DOHH2 (cell line): ENCODE results near the gene ACAD11.
"Not testable (repeated sequence)": the region's sequence is repeated elsewhere in the genome, so short reads cannot be mapped to it uniquely, and the experiment has no call there.

Experiments
- H3F3A ChIP-seq: fragments of 200-600 bp; sonication (generic), shearing (Covaris generic); 2 replicates; pipeline ENCODE4 v1.6.0; 2016; ENCODE audit warnings: antibody characterized with exemption, mild to moderate bottlenecking; ENCODE audit not compliant: control insufficient read depth, insufficient read depth
- H3K27ac ChIP-seq: fragments of 200-600 bp; sonication (generic); 2 replicates; pipeline ENCODE4 v1.5.1; 2014; ENCODE audit warnings: low read depth, mild to moderate bottlenecking, low read length, moderate library complexity
- H3K27me3 ChIP-seq: fragments of 200-600 bp; sonication (generic); 2 replicates; pipeline ENCODE4 v1.6.1; 2014; ENCODE audit warnings: mild to moderate bottlenecking, low read length, mixed read lengths; ENCODE audit not compliant: control insufficient read depth
- H3K36me3 ChIP-seq: fragments of 200-600 bp; sonication (generic); 2 replicates; pipeline ENCODE4 v1.6.1; 2014; ENCODE audit warnings: mild to moderate bottlenecking, low read length, moderate library complexity, mixed read lengths; ENCODE audit not compliant: control insufficient read depth
- H3K4me1 ChIP-seq: fragments of 200-600 bp; sonication (generic); 2 replicates; pipeline ENCODE4 v1.6.1; 2014; ENCODE audit warnings: mild to moderate bottlenecking, low read length, mixed read lengths; ENCODE audit not compliant: control insufficient read depth
- H3K4me2 ChIP-seq: fragments of 200-600 bp; sonication (generic); 2 replicates; pipeline ENCODE4 v1.6.0; 2014; ENCODE audit warnings: mild to moderate bottlenecking, low read length, moderate library complexity
- H3K4me3 ChIP-seq: fragments of 200-600 bp; sonication (generic); 2 replicates; pipeline ENCODE4 v1.5.1; 2014; ENCODE audit warnings: mild to moderate bottlenecking, low read length, mixed read lengths
- H3K79me2 ChIP-seq: fragments of 200-600 bp; sonication (generic); 2 replicates; pipeline ENCODE4 v1.6.1; 2014; ENCODE audit warnings: mild to moderate bottlenecking, low read length, mixed read lengths; ENCODE audit not compliant: control insufficient read depth
- H3K9me2 ChIP-seq: fragments of 200-600 bp; sonication (generic); replicated peaks from 2 replicates; pipeline ENCODE4 v1.6.1; 2014; ENCODE audit warnings: mild to moderate bottlenecking, low read length, mixed read lengths; ENCODE audit not compliant: control insufficient read depth
- H3K9me3 ChIP-seq: fragments of 200-600 bp; sonication (generic); 2 replicates; pipeline ENCODE4 v1.6.1; 2014; ENCODE audit warnings: antibody characterized with exemption, low read length, mixed read lengths; ENCODE audit not compliant: control insufficient read depth, insufficient read depth
- H4K20me1 ChIP-seq: fragments of 200-600 bp; sonication (generic); 2 replicates; pipeline ENCODE4 v1.6.0; 2014; ENCODE audit warnings: low read depth, mild to moderate bottlenecking, antibody characterized with exemption, low read length, moderate library complexity; ENCODE audit not compliant: control insufficient read depth, insufficient read depth
- CTCF ChIP-seq: fragments of 200-600 bp; sonication (generic); IDR thresholded peaks from one replicate; pipeline ENCODE4 v1.5.1; 2014; ENCODE audit warnings: antibody characterized with exemption, mild to moderate bottlenecking, low read depth, low read length; ENCODE audit not compliant: poor library complexity, severe bottlenecking
- EZH2phosphoT487 ChIP-seq: fragments of 200-600 bp; sonication (generic); IDR thresholded peaks from 2 replicates; pipeline ENCODE4 v1.6.1; 2017; ENCODE audit warnings: borderline replicate concordance, mild to moderate bottlenecking, antibody characterized with exemption, low read length, moderate library complexity, mixed read lengths

Gene ACAD11

GRCh38 chr3:132605374-132605792 is 54.2 kb downstream of the ACAD11 start:
- TF ChIP-seq EZH2phosphoT487: no peak
- no peak for TF ChIP-seq CTCF

GRCh38 chr3:132600614-132601013 is 59.0 kb downstream of the ACAD11 start:
- peaks cover 27% of the 10 kb centered on the region for H3K4me1 ChIP-seq
- H3K27ac ChIP-seq, H3K27me3 ChIP-seq, H4K20me1 ChIP-seq, H3K4me2 ChIP-seq, H3K9me3 ChIP-seq, H3K79me2 ChIP-seq, H3K9me2 ChIP-seq, H3F3A ChIP-seq, H3K4me3 ChIP-seq: not testable (repeated sequence)
- peaks cover 19% of the 10 kb centered on the region for H3K36me3 ChIP-seq

More at GRCh38 chr3:132605374-132605792, 54.2 kb downstream of the ACAD11 start:
- no peak overlapping the region for H3K4me2 ChIP-seq
- H3K27ac ChIP-seq: no peak overlapping the region
- H3K4me1 ChIP-seq: no peaks in the 10 kb centered on the region
- no peaks in the 10 kb centered on the region for H4K20me1 ChIP-seq
- no peaks in the 10 kb centered on the region for H3K79me2 ChIP-seq
- H3F3A ChIP-seq: no peaks in the 10 kb centered on the region
- no peak overlapping the region for H3K4me3 ChIP-seq
- H3K36me3 ChIP-seq: peaks cover 8% of the 10 kb centered on the region
- H3K9me2 ChIP-seq: no peaks in the 10 kb centered on the region
- no peaks in the 10 kb centered on the region for H3K9me3 ChIP-seq
- no peaks in the 10 kb centered on the region for H3K27me3 ChIP-seq

- H3K4me3 ChIP-seq: peak overlapping the region; percentile 58
- peak overlapping the region; percentile 67; the same call in 1 of the 2 replicates for H3K27ac ChIP-seq
- no peaks in the 10 kb centered on the region for H3K9me2 ChIP-seq
- H3K36me3 ChIP-seq: peaks cover 14% of the 10 kb centered on the region
- peaks cover 49% of the 10 kb centered on the region for H3K4me1 ChIP-seq
- H3K27me3 ChIP-seq: no peaks in the 10 kb centered on the region
- peak overlapping the region; percentile 62 for H3K4me2 ChIP-seq
- H4K20me1 ChIP-seq: no peaks in the 10 kb centered on the region
- TF ChIP-seq CTCF: no peak
- TF ChIP-seq EZH2phosphoT487: no peak
- peaks cover 8% of the 10 kb centered on the region for H3K79me2 ChIP-seq
- no peaks in the 10 kb centered on the region for H3K9me3 ChIP-seq
- no peaks in the 10 kb centered on the region for H3F3A ChIP-seq
These were observed 61.4 kb downstream of the ACAD11 start for GRCh38 chr3:132598181-132598580.

GRCh38 chr3:132597660-132598059 is 61.9 kb downstream of the ACAD11 start:
- no peaks in the 10 kb centered on the region for H4K20me1 ChIP-seq
- H3K4me1 ChIP-seq: peaks cover 50% of the 10 kb centered on the region
- H3K36me3 ChIP-seq: peaks cover 12% of the 10 kb centered on the region
- H3K9me2 ChIP-seq: no peaks in the 10 kb centered on the region
- no peaks in the 10 kb centered on the region for H3K27me3 ChIP-seq
- H3K79me2 ChIP-seq: peaks cover 8% of the 10 kb centered on the region
- H3K4me3 ChIP-seq: peak overlapping the region; percentile 58
- TF ChIP-seq CTCF (no peak), EZH2phosphoT487 (no peak)
- H3F3A ChIP-seq: no peaks in the 10 kb centered on the region
- peak overlapping the region; percentile 62 for H3K4me2 ChIP-seq
- H3K9me3 ChIP-seq: no peaks in the 10 kb centered on the region
- peak overlapping the region; percentile 67 for H3K27ac ChIP-seq
